ENCODE measurements around the gene FAM204A. TPM values are rescaled to one million over a fixed set of nuclear protein-coding genes. Genes with fewer than 3 reads are reported as not detected.

FAM204A gene
- polyA plus RNA-seq, 3 donors, result 24.6 to 191 (median 139) TPM

- H3K36me3 ChIP-seq (replicated peaks in 1 of 2; ENCODE audit: control insufficient read depth in 1 of 2, insufficient read depth in 2 of 2, low read length in 2 of 2), result peaks cover 82 to 96% of the 10 kb centered on the region in 2 donors
- WGBS (ENCODE audit: insufficient coverage), result 100% methylated on average over 3 of the region's 6 CpGs
- no peak overlapping the region for H3K4me3 Mint-ChIP-seq
These were observed 26.5 kb downstream of the FAM204A start for GRCh38 chr10:118315629-118316028.

GRCh38 chr10:118314882-118315281 is 27.2 kb downstream of the FAM204A start:
- intact Hi-C loops (cut with micrococcal nuclease), result no loop called here
- Mint-ChIP-seq H3K36me3 (peaks cover 71 to 72% of the 10 kb centered on the region in 2 donors), H3K9me3 (no peaks in the 10 kb centered on the region), H3K27ac (no peak overlapping the region), H3K27me3 (ENCODE audit: low read depth in 3 of 3) (no peaks in the 10 kb centered on the region), H3K4me3 (no peak overlapping the region), H3K4me1 (no peaks in the 10 kb centered on the region)
- H3K36me3 ChIP-seq (replicated peaks in 1 of 2; ENCODE audit: control insufficient read depth in 1 of 2, insufficient read depth in 2 of 2, low read length in 2 of 2), result peaks cover 83 to 97% of the 10 kb centered on the region in 2 donors
- no peak for DNase-seq
- WGBS (ENCODE audit: insufficient coverage), result no CpG with 5 or more reads among the region's 4 CpGs
- no peak overlapping the region for H3K4me2 ChIP-seq (replicated peaks; ENCODE audit: extremely low read depth, low read length, poor library complexity, severe bottlenecking)
- no peak overlapping the region for H3K9ac ChIP-seq (ENCODE audit: insufficient read depth, low read length, poor library complexity, severe bottlenecking)
- no peaks in the 10 kb centered on the region for H3K9me3 ChIP-seq (replicated peaks in 1 of 2; ENCODE audit: control insufficient read depth in 1 of 2, insufficient read depth in 1 of 2, low read length in 2 of 2)
- H3K27ac ChIP-seq (ENCODE audit: low read depth in 1 of 2, low read length in 2 of 2), result no peak overlapping the region
- H3K27me3 ChIP-seq (ENCODE audit: control insufficient read depth in 2 of 2, insufficient read depth in 2 of 2, low read length in 2 of 2), result no peaks in the 10 kb centered on the region
- H2AFZ ChIP-seq (ENCODE audit: insufficient read depth, low read depth, low read length, poor library complexity, severe bottlenecking), result no peak overlapping the region
- H3K79me2 ChIP-seq (ENCODE audit: insufficient read depth, low read length), result no peaks in the 10 kb centered on the region
- H3K4me1 ChIP-seq (ENCODE audit: control insufficient read depth in 1 of 2, insufficient read depth in 2 of 2, low read length in 2 of 2), result no peaks in the 10 kb centered on the region
- H3K4me3 ChIP-seq (replicated peaks in 1 of 3; ENCODE audit: low read depth in 2 of 3, low read length in 3 of 3), result no peak overlapping the region
- no peak for TF ChIP-seq CTCF (IDR thresholded peaks at IDR 0.05)
- peaks cover 22% of the 10 kb centered on the region for H4K20me1 ChIP-seq (ENCODE audit: insufficient read depth, low read length)

More at GRCh38 chr10:118315629-118316028, 26.5 kb downstream of the FAM204A start:
- Histone ChIP-seq H4K20me1 (ENCODE audit: insufficient read depth, low read length) (peaks cover 27% of the 10 kb centered on the region), H3K4me1 (ENCODE audit: control insufficient read depth in 1 of 2, insufficient read depth in 2 of 2, low read length in 2 of 2) (no peaks in the 10 kb centered on the region), H3K4me3 (replicated peaks in 1 of 3; ENCODE audit: low read depth in 2 of 3, low read length in 3 of 3) (no peak overlapping the region), H3K9me3 (replicated peaks in 1 of 2; ENCODE audit: control insufficient read depth in 1 of 2, insufficient read depth in 1 of 2, low read length in 2 of 2) (no peaks in the 10 kb centered on the region), H3K27ac (ENCODE audit: low read depth in 1 of 2, low read length in 2 of 2) (no peak overlapping the region), H3K79me2 (ENCODE audit: insufficient read depth, low read length) (no peaks in the 10 kb centered on the region), H3K9ac (ENCODE audit: insufficient read depth, low read length, poor library complexity, severe bottlenecking) (no peak overlapping the region), H3K27me3 (ENCODE audit: control insufficient read depth in 2 of 2, insufficient read depth in 2 of 2, low read length in 2 of 2) (no peaks in the 10 kb centered on the region), H2AFZ (ENCODE audit: insufficient read depth, low read depth, low read length, poor library complexity, severe bottlenecking) (no peak overlapping the region), H3K4me2 (replicated peaks; ENCODE audit: extremely low read depth, low read length, poor library complexity, severe bottlenecking) (no peak overlapping the region)
- H3K4me1 Mint-ChIP-seq, result no peaks in the 10 kb centered on the region
- DNase-seq, result no peak
- TF ChIP-seq CTCF (IDR thresholded peaks at IDR 0.05), result no peak
- H3K27me3 Mint-ChIP-seq (ENCODE audit: low read depth in 3 of 3), result no peaks in the 10 kb centered on the region
- no peak overlapping the region for H3K27ac Mint-ChIP-seq
- H3K36me3 Mint-ChIP-seq, result peaks cover 68 to 71% of the 10 kb centered on the region in 2 donors
- intact Hi-C loops (cut with micrococcal nuclease), result no loop called here
- H3K9me3 Mint-ChIP-seq, result no peaks in the 10 kb centered on the region

All from CD14-positive monocyte (primary cell).